Peyer's patch (tissue), 4 donors: ENCODE measurements around the gene CLDN9.

ENCODE experiments used
- POLR2A ChIP-seq, 2 donors: fragments of 450-650 bp; IDR thresholded peaks; one replicate each; pipeline ENCODE4 v1.5.1; 2017; ENCODE audit warnings: antibody characterized with exemption in 2 of 2, mild to moderate bottlenecking in 2 of 2, moderate library complexity in 2 of 2
- TF ChIP-seq, protein P1 (sequence below), 6 experiments: fragments of 450-650 bp in 4 of 6; fragments of 200-600 bp in 2 of 6; sonication (generic) in 1 of 6; IDR thresholded peaks; one replicate each; pipeline ENCODE4 v1.5.1; 2017 to 2019; ENCODE audit warnings: antibody characterized with exemption in 6 of 6, mild to moderate bottlenecking in 3 of 6, moderate library complexity in 1 of 6

DNA sequence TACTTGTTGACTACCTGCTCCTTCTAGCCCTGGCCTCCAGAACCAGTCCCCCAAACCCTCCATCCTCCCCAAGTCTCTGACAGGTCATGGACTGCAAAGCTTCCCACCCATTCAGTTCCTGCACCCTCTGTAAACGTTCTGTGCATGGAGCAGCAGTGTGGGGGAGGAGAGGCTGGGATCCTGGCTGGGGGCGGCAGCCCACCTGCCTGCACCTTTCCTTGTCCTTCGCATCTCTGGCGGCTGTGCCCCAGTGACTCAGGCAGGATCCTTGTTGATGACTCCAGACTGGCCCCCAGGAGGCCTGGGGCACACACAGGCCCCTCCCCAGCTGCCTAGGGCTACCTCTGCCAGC, 30.8 kb upstream of the CLDN9 start:
- TF ChIP-seq, protein P1, sequence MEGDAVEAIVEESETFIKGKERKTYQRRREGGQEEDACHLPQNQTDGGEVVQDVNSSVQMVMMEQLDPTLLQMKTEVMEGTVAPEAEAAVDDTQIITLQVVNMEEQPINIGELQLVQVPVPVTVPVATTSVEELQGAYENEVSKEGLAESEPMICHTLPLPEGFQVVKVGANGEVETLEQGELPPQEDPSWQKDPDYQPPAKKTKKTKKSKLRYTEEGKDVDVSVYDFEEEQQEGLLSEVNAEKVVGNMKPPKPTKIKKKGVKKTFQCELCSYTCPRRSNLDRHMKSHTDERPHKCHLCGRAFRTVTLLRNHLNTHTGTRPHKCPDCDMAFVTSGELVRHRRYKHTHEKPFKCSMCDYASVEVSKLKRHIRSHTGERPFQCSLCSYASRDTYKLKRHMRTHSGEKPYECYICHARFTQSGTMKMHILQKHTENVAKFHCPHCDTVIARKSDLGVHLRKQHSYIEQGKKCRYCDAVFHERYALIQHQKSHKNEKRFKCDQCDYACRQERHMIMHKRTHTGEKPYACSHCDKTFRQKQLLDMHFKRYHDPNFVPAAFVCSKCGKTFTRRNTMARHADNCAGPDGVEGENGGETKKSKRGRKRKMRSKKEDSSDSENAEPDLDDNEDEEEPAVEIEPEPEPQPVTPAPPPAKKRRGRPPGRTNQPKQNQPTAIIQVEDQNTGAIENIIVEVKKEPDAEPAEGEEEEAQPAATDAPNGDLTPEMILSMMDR (IDR thresholded peaks at IDR 0.05) = no peak
- TF ChIP-seq POLR2A (IDR thresholded peaks at IDR 0.05) = no peak
